Non-pigmented ciliary epithelial cell (primary cell): ENCODE measurements around the gene MYO16.
A peak's percentile ranks its signal among the peaks of the same experiment; 100 is the strongest.

ENCODE experiments used
- DNase-seq: peaks from one replicate; pipeline ENCODE4 v3.0.0-alpha.2; 2010; ENCODE audit warnings: low read depth

The MYO16 gene

DNA sequence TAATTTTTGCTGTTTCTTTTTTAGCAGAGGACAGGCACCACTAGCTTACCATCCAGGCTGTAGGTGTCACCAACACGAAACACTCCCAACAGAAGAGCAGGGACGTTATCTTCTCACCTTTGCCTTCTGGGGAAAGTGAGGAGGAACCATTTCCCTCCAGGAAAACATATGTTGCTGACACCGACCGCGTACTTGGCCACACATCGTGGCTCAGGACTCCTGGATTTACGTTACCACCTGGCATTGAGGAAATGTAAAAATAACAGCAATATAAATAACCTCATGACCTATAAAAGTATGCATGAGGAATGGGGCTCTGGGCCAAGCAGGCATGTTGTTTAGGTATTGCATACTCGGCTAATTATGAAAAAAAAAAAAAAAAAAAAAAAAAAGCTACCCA, 525.1 kb downstream of the MYO16 start:
- no peak for DNase-seq

DNA sequence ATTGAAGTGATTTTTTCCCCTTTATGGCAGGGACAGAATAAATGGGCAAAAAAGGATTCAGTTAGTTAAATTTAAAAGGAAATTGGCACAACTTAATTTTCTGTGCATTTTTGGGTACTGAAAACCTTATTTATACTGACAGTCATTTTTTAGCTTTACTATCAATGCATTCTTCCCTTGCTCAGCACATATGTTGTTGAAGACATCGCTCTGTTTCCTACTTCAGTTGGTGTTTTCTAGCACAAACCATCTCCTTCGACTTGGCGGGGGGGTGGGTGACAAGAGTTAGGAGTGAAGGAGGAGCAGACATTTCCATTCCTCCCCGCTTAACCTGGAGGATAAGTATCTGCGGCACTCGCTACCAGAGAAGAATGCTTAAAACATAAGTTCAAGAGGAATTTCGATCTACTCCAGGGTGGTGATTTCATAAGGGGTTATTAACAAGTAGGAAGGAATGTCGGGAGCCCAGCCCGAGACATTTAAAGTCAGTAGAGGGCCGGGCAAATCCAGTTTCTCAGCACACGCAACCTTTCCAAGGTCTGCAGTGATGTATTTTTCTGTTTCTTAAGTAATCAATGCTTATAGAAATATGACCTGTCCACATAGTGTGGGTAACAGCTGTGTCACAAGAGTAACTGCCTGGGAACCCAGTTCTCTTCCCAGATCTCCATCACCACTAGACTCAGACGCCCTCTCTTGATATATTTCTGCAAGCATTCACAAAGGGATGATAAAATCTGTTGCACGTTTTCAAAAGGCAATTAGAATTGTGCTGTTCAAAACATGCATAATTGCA, 525.8 kb downstream of the MYO16 start:
- DNase-seq = peak; percentile 92

DNA sequence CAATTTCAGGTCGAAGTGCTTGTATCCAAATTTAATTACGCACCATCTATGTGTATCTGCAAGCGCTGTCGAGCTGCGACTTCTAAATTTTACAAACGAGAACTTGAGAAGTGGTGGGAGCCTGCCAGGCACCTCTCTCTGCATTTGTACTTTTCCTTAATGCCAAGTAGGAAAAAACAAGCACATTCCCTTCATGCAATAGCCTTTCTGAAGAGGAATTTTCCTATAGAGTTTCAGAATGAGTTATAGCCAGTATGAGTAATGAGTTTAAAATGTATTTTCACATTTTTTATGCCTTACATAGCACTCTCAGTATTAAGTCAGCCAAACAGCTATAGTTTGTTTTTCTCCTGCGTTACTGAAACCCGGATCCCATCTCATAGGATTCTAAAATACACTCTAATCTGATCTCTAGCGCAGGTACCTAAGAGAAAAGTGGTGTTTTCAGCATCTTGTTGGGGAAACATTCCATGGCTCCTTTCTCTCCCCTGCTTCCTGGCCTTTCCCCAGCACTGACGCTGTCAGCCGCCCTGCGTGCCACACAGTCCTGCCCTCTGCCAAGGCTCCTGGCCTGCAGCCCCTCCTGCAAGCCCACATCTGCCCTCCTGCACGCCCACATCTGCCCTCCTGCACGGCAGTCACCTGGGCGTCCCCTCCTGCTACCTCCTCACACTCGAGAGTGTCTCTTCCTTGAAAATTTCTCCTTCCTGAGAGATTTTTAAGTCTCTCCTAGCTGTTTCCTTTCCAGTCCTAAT, 526.9 kb downstream of the MYO16 start:
- DNase-seq = peak; percentile 78

DNA sequence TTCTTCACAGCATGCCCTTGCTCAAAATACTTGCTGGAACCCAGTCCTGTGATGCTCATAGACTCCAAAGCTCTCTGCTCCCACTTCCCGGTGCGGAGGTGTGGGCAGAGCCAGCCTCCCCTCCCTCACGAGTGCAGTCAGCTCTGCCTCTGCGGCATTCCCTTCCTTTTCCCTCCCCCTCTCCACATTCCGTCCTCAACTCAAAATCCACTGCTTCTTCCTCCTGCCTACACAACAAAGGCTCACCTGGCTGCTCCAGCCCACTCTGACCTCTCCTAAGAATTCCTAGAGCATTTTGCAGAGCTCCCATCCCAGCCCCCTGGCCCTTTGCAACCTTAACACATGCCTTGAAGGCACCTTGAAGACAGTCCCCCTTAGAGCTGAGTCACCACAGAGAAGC, 527.9 kb downstream of the MYO16 start:
- DNase-seq = no peak

DNA sequence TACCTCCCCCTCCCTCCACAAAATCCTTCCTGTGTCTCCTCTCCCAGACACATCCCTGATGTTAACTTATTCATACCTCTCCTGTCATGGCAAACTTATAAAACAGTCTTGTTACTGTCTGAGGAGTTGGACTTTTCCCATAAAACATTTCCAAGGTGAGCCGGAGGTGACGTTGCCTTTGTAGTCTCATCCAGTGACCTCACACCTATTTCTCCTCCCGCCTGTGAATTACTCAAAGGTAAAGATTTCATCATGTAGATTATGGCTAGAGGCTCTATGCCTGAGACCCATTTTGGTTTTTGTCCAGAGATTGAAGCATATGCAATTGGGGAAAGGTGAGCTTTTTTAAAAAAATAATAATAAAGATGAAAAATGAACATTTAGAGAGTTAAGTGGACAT, 529.0 kb downstream of the MYO16 start:
- no peak for DNase-seq

DNA sequence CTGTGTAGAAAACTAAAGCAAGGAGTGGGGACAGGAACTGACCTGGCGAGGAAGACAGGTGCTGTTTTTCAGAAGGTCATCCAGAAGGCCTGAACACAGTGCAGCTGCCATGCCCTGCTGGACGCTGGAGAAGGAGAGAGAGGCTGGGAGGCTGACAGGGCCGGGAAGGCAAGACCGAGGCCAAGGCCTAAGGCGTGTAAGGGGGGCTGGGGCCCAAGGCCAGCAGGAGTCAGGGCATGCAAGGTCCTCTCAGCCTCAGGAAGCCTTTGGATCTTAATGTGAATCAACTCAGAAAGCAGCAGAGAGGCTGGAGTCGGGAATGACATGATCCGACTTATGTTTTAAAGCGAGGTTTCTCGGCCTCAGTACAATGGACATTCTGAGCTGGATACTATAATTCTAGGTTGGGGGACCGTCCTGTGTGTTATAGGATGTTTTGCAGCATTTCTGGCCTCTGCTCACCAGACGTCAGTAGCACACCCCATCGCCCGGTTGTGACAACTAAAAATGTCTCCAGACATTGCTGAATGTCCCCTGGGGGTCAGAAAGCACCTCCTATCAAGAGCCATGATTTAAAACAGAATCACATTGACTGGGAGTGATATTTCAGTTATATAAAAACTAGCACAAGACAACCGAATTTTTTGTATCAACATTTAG, 530.4 kb downstream of the MYO16 start:
- DNase-seq = no peak

DNA sequence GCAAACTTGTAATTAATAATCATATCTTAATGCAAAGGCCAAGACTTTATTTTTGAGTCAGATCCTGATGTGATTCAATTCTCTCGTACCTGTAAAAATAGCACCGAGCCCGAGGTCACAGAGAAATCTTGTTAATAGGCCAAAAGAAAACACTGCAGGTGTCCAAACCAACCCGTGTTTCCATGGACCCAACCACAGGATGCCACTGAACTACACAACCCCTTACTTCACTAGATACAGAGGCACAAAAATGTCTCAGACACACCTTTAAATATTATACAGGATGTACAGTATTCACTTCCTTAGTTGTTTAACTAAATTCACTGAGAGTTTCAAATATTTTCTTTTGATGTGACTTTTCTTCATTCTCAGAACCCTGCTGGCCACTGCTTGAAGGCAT, 530.9 kb downstream of the MYO16 start:
- no peak for DNase-seq

DNA sequence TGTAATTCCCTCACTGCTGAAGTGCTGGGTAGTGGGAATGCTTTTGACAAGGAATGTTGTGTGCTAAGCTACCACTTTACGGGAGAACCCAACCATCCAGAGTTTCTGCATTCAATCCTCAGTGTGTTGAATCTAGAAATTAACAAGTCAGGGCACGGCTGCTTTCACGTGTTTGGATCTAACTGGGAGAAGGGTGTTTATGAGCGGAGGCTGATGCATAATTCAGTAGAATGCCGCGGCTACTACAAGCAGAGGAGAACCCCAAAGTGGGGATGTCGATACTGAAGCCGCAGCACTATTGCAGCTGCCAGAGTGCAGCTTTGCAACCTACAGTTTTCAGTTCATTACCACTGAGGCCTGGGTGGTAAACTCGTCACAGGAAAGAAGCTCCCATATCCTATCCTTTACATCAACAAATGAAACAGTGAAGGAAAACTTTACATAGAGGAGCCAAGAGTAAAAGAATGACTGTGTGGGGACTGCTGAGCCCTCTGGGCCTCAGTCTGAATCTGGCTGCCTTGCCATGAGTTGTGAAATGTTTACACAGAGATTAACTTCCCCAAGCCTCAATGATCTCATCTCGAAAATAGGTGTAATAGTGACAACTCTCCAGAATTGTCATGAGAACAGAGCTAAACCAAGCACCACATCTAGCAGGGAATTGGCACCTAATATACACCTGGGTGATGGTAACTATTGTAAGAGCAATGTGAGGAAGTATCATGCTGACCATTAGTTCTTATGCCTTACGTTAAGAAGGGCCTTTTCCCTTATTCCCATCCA, 531.7 kb downstream of the MYO16 start:
- DNase-seq = no peak

DNA sequence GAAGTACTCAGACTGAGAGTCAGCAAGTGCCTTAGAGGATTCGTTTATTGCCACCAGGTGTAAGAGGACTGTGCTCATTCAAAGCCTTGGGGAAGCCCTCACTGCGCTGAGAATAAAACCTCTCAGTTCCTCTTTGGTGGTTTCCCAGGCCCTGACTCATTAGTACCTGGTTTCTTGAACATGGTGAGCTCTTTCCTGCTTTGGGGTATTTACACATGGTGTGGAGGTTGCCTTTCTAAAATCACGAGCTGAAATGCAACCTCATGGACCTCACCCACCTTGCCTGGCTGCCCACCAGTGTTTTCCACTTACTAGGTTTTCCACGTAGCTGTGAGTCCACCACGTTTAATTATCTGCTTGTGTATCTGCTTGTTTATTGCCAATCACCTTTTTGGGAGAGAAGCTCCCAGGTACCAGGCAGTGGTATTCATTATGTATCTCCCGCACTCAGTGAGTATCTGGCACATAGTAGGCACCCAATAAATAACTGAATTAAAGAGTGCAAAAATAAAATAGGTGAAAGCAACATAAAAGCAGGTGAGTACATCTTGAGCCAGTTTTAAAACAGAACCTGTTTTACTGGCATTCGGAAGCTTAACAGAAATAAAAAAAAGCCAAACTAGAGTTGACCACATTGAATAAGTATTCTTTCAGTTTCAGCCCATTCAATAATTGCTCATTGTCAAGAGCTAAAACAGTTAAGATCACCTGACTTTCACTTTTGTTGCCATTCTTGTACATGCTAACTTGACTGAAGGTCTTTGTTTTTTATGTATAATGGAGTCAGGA, 533.0 kb downstream of the MYO16 start:
- no peak for DNase-seq

DNA sequence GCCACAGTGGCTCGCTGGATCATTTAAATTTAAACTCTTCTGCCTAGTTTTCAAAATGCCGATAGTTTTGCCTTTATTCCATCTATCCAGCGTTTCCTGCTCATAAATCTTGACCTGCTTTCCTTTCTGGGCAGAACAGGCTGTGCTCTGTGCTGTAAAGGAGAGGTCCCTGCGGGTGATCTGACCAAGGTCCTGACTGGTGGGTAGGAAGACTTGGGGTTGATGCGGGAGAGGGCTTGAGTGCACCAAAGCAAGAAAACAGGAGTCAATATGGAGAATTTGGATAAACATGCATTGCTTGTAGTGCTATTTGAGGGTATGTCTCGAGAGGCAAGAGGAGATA, 533.6 kb downstream of the MYO16 start:
- no peak for DNase-seq

DNA sequence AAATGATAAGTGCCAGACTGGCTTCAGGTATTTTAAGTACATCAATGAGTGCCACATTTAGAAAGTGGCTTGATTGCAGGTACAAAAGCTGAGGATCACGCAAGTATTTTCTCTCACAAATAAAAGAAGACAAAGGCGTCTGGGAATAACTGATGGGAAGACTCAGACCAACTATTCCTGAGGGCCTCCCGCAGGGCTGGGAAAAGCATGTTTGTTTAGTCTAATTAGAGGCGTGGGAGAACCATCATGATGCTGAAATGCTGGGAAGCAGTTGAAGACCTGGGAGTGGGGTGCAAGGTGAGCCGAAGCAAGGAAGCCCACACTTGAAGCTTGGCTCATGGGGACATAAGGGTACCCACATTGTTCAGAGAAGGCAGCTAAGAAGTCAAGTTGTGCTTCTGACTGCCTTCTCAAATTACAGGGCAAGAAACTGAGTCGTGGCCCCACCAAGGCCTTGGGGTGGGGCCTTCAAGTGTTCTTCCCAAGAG, 536.0 kb downstream of the MYO16 start:
- DNase-seq = no peak

DNA sequence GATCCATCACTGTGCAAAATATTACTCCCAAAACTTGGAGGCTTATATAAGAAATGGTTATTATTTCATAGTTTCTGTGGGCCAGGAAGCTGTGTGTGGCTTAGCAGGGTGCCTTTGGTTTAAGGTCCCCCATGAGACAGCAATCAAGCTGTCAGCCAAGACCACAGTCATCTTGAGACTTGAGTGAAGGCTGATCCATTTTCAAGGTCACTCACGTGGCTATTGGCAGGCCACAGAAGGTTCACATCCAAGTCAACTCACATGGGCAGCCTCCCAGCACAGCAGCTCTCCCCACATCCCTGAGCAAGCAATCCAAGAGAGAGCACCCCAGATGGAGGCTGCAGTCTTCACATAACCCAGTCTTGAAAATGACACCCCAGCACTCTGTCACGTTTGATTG, 537.4 kb downstream of the MYO16 start:
- DNase-seq = no peak

DNA sequence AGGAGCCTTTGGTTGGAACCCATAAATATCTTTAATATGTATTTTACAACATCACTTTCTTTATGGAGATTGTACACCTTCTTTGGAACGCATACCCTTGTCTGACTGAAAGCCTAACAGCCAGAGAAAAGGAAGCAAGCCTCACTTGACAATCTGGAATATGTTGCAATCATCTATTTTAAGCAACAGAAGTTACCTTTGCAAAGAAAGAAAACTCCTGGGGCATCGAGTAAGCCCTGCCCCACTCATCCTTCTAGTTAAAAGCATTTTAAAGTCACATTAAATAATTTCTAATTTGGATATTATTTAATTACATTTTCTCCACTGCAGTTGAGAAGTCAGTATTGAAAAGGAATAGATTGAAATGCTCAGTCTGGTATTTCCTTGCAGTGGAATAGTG, 542.7 kb downstream of the MYO16 start:
- no peak for DNase-seq

DNA sequence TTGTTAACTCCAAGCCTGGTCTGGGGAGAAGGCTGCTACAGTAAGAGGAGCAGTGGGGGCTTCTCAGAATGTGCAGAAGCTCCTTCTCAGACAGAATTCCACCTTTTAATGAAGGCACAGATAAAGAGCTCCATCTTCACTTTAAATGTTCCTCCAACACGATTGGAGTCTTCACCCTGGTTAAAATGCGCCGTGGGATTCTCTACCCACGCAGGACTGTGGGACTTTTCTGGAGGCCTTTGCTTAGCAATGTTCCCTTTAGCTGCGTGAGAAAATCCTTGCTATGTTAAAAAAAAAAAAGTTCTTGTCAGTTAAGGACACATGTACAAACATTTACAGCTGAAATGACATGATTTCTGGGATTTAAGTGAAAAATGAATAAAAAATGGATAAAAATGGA, 546.3 kb downstream of the MYO16 start:
- no peak for DNase-seq

DNA sequence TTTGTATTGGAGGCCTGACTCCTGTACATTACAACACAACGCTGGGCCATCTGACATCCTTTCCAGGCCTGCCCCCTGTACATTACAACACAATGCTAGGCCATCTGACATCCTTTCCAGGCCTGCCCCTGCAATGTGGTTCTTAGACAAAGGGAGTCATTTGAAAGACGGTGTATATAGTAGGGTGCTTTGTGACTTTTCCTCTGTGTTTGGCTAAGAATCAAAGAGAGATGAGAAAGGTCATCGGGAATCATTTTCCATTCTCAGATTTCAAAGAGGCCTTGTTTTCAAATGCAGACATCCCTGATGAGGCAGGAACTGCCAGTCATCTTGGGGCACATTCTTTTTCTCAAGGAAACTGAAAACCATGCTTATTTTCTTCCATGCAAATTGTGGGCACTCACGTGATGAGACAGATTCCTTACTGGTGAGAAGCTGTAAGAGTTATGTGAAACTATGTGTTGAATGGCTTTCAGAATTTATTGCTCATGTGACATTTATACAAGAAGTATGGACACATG, 551.6 kb downstream of the MYO16 start:
- peak; percentile 77 for DNase-seq

DNA sequence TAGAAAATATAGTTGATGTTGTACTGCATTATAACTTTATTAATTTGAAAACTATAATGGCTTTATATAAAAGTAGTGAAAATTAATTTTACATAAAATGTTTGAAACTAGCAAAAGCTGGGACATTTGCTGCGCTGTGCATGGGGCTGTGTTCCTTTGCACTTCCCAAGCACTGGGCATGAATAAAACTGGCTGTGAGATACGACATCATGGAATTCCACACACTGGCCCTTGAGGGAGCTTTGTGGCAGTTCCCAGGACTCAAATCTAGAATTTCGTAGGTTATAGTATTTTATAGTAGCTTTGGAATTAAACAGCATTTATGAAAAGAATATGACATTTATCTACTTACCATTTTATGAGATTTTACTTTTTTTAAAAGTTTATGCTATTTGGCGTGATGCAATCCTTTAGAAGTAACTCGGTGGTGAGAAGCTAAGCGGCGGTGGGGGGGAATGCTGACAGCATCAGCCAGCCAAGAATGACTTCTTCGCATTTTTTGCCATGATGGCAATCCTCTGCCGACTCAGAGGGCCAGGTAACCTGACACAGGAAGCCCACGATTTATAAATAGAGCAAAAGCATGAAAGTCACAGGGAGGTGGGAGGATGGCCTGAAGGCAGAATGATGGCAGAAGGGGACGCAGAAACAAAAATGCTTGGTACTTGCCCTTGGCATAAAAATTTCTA, 553.5 kb downstream of the MYO16 start:
- DNase-seq = no peak

DNA sequence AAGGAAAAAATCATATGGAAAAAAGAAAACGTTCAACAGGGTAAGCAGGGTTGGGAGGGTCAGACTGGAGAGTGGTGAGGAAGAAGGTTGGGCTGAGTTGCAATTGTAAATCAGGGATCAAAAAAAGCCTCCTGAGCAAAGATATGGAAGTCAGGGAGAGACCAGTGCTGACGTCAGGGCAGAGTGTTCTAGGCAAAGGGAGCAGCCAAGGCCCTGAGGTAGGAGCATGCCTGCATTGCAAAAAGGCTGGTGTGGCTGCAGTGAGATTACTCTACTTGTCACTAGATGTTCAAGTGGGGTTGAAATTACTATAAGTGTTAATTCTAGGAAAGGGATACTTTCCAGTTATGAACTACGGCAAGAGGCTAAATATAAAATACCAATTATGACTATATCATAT, 562.0 kb downstream of the MYO16 start:
- DNase-seq = no peak

DNA sequence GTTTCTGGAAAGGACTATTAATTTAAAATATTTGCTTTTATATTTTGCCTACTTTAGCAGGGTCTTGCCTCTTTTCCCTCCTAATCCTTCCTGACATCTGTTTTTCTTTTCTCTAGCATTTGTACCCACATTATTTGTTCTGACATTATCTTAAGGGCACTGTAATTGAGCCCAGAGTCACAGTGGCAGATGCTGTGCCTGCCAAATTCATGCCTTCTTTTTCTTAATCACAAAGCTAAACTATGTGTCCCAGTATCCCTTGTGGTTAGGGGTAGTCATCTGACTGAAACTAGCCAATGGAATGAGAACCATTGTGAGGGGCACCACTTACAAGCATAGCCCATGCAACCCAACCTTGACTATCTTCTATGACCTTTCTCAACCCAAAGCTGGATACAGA, 562.9 kb downstream of the MYO16 start:
- no peak for DNase-seq

DNA sequence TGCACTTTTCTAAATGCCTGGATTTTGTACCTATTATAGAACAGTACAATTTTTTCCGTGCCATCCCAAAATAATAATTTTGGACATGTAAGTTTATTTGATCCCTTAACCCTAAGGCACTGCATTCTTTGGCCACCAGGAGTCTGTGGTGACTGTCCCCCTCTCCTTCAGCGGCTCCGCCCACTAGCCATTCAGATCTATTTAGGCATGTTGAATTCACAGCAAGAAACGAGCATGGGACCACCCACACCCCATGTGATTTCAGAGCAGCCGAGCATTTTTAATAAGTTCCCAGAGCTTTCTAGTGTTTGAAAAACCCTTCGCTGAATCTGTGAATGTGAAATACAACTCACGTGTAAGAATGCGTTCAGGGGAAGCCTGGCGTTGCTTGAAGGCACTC, 567.5 kb downstream of the MYO16 start:
- no peak for DNase-seq

DNA sequence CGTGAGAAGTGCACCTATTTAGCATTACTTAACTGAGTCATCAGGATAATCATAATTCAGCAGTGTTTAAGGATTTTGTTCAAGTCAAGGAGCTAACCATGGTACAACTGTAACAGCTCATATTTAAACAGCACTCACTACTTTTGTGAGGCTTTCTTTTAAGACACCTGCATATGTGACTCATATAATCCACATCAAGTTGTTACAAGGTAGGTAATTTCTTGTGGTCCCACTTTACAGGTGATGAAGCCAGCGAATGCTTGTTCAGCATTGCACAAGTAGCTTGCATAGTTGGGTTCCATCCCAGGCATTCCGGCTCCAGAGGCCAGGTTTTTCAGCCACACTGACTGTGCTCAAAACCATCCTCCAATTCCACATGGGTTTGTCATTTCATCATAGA, 569.2 kb downstream of the MYO16 start:
- no peak for DNase-seq

DNA sequence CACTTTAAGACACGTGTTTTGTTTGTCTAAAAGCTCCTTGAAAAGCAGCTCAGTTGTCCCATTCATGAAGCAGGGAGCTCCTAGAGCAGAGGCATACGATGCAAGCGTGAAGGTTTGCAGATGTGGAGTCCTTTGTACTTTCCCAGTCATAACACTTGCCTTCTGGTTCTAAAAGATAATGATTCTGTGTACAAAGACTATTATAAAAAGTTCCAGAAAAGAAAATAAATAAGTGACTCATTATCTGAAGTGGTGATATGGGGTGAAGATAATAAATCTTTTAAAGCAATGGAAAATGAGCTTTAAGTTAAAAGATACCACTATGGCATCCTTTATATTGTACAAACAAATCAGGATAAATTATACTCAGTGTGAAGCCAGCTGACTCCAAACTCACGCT, 569.9 kb downstream of the MYO16 start:
- no peak for DNase-seq
